Effector memory CD8-positive, alpha-beta T cell (primary cell): ENCODE results near the gene SIGLEC5.

Source experiments
- ATAC-seq: fragments of 150-1000 bp; cut with Tn5 transposase; replicated peaks from 2 replicates; pipeline ENCODE4 v1.10.0; 2021; ENCODE audit warnings: mild to moderate bottlenecking, moderate library complexity
- DNase-seq, 3 experiments: peaks; one replicate each; pipeline ENCODE4 v3.0.0; 2021
- H3K27ac Mint-ChIP-seq, 2 donors: one replicate each; pipeline ENCODE4 v1.8.0; 2022; ENCODE audit warnings: mild to moderate bottlenecking in 2 of 2, mixed read lengths in 2 of 2, moderate library complexity in 2 of 2
- H3K27me3 Mint-ChIP-seq, 2 donors: one replicate each; pipeline ENCODE4 v1.8.0; 2022; ENCODE audit warnings: mixed read lengths in 2 of 2
- H3K36me3 Mint-ChIP-seq: one replicate; pipeline ENCODE4 v1.8.0; 2022; ENCODE audit warnings: mild to moderate bottlenecking, moderate library complexity, mixed read lengths; ENCODE audit not compliant: insufficient read depth
- H3K4me1 Mint-ChIP-seq, 2 donors: one replicate each; pipeline ENCODE4 v1.8.0; 2022; ENCODE audit warnings: low read depth in 2 of 2, mixed read lengths in 2 of 2
- H3K4me3 Mint-ChIP-seq, 2 donors: one replicate each; pipeline ENCODE4 v1.8.0; 2022; ENCODE audit warnings: mild to moderate bottlenecking in 2 of 2, mixed read lengths in 2 of 2, moderate library complexity in 2 of 2
- H3K9me3 Mint-ChIP-seq, 2 donors: one replicate each; pipeline ENCODE4 v1.8.0; 2022; ENCODE audit warnings: mixed read lengths in 2 of 2

SIGLEC5 gene

DNA sequence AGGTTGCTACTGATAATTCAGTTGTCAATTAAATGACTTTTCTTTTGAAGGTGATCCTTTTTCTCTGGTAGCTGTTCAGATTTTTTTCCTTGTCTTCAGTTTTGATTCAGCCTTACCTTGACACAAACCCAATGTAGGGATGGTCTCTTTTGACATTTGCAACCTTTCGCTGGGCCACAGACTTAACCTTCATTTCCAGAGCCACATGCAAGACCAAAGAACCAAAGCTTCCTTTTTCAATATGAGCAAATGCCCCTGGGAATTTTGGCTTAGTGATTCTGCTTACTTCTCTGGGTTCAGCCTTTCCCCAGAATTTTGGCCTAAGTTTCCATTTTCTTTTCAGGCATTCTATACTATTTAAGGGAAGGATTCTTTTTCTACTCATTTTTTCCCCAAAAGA is 19.6 kb downstream of the SIGLEC5 start:
- Mint-ChIP-seq H3K4me1 (peaks cover 0 to 8% of the 10 kb centered on the region in 2 donors), H3K36me3 (no peaks in the 10 kb centered on the region), H3K27ac (no peak overlapping the region), H3K4me3 (no peak overlapping the region), H3K27me3 (peaks cover 29 to 72% of the 10 kb centered on the region in 2 donors), H3K9me3 (peaks cover 0 to 6% of the 10 kb centered on the region in 2 donors)
- no peak for DNase-seq
- ATAC-seq = no peak

DNA sequence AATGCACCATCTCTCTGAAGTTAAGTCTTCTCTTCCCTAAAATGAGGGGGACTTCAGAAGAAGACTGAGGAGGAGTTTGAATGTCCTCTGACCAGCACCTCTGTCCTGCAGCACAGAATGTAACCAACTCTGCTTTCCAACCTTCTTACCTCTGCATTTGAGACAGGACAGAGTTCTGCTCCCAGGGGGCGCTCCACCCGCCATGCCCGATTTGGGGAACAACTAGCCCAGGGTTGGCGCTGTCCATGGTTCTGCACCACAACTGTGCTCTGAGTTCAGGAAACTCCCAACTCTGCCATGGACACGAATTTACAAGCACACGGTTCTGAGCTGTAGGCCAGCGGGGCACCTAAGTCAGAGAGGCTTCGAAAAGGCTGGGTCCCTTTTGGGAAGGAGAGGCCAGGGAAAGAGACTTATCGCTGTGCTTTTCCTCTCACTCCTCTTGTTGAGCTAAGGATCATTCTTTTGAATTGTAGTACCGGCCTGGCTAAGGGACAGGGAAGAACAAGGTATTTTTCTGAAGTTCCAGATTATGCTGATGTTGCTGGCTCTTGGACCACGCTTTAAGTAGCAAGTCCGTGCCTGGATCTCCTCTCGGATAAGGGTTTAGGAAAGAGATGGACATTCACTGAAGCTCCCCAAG is 22.2 kb downstream of the SIGLEC5 start:
- Mint-ChIP-seq H3K27me3 (peaks cover 19 to 62% of the 10 kb centered on the region in 2 donors), H3K27ac (no peak overlapping the region), H3K9me3 (peaks cover 5 to 6% of the 10 kb centered on the region in 2 donors), H3K4me3 (no peak overlapping the region), H3K36me3 (no peaks in the 10 kb centered on the region), H3K4me1 (peaks cover 0 to 8% of the 10 kb centered on the region in 2 donors)
- peak; percentile 17 to 23 (median 18) for DNase-seq
- no peak for ATAC-seq

DNA sequence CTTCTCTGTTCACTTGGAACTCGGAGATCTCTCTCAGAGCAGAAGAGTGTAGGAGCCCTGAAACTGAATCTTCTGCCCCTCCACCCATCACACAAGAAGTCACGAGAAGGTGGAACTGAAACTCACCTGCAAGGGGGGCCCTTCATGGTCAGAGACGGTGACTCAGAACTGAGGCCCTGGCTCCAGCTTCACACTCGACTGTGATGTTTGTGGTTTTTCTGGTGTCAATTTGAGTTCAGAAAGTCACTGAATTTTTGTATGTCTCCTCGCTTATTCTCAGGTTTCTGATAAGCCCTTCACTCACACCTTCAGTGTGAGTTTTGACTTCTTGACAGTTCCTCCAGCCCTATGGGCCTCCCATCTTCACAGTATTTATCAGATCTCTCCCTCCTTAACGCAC is 23.1 kb downstream of the SIGLEC5 start:
- peaks cover 0 to 12% of the 10 kb centered on the region in 2 donors for H3K4me1 Mint-ChIP-seq
- H3K4me3 Mint-ChIP-seq = no peak overlapping the region
- no peak overlapping the region for H3K27ac Mint-ChIP-seq

GRCh38 chr19:51602189-51602854 is 27.9 kb downstream of the SIGLEC5 start:
- no peak for DNase-seq
- H3K4me1 Mint-ChIP-seq = peaks cover 2 to 9% of the 10 kb centered on the region in 2 donors
- no peak for ATAC-seq
- H3K9me3 Mint-ChIP-seq = peaks cover 0 to 7% of the 10 kb centered on the region in 2 donors
- H3K36me3 Mint-ChIP-seq = no peaks in the 10 kb centered on the region
- peaks cover 0 to 69% of the 10 kb centered on the region in 2 donors for H3K27me3 Mint-ChIP-seq
- H3K4me3 Mint-ChIP-seq = peak overlapping the region in 1 of 2 donors; percentile 54
- H3K27ac Mint-ChIP-seq = peak overlapping the region in 1 of 2 donors; percentile 73

More for the DNA sequence above, 23.1 kb downstream of the SIGLEC5 start:
- no peak for DNase-seq
- ATAC-seq = peak; percentile 66
- H3K9me3 Mint-ChIP-seq = peaks cover 0 to 7% of the 10 kb centered on the region in 2 donors
- peaks cover 9 to 62% of the 10 kb centered on the region in 2 donors for H3K27me3 Mint-ChIP-seq
- H3K36me3 Mint-ChIP-seq = no peaks in the 10 kb centered on the region

GRCh38 chr19:51600940-51601580 is 29.1 kb downstream of the SIGLEC5 start:
- Mint-ChIP-seq H3K4me1 (peaks cover 2 to 4% of the 10 kb centered on the region in 2 donors), H3K4me3 (peak overlapping the region; percentile 40 to 76), H3K27ac (peak overlapping the region in 1 of 2 donors; percentile 80), H3K36me3 (no peaks in the 10 kb centered on the region), H3K9me3 (peaks cover 0 to 7% of the 10 kb centered on the region in 2 donors), H3K27me3 (peaks cover 0 to 71% of the 10 kb centered on the region in 2 donors)
- ATAC-seq = peak; percentile 61
- DNase-seq = peak in 1 of 3 experiments; percentile 28

DNA sequence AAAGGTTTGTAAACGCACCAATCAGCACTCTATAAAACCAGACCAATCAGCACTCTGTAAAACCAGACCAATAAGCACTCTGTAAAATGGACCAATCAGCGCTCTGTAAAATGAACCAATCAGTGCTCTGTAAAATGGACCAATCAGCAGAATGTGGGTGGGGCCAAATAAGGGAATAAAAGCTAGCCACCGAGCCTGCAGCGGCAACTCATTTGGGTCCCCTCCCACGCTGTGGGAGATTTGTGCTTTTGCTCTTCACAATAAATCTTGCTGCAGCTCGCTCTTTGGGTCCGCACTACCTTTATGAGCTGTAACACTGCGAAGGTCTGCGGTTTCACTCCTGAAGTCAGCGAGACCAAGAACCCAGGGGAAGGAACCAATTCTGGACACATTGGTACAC is 31.1 kb downstream of the SIGLEC5 start:
- Mint-ChIP-seq H3K4me3 (no peak overlapping the region), H3K27ac (no peak overlapping the region), H3K27me3 (peaks cover 0 to 65% of the 10 kb centered on the region in 2 donors), H3K9me3 (peaks cover 0 to 21% of the 10 kb centered on the region in 2 donors), H3K4me1 (peaks cover 10 to 15% of the 10 kb centered on the region in 2 donors), H3K36me3 (peaks cover 5% of the 10 kb centered on the region)
- no peak for DNase-seq
- ATAC-seq = no peak

GRCh38 chr19:51598159-51598915 is 31.9 kb downstream of the SIGLEC5 start:
- Mint-ChIP-seq H3K27me3 (peaks cover 0 to 62% of the 10 kb centered on the region in 2 donors), H3K4me1 (peaks cover 15 to 22% of the 10 kb centered on the region in 2 donors), H3K27ac (no peak overlapping the region), H3K36me3 (peaks cover 5% of the 10 kb centered on the region), H3K9me3 (peaks cover 0 to 19% of the 10 kb centered on the region in 2 donors), H3K4me3 (no peak overlapping the region)
- DNase-seq = no peak
- no peak for ATAC-seq

DNA sequence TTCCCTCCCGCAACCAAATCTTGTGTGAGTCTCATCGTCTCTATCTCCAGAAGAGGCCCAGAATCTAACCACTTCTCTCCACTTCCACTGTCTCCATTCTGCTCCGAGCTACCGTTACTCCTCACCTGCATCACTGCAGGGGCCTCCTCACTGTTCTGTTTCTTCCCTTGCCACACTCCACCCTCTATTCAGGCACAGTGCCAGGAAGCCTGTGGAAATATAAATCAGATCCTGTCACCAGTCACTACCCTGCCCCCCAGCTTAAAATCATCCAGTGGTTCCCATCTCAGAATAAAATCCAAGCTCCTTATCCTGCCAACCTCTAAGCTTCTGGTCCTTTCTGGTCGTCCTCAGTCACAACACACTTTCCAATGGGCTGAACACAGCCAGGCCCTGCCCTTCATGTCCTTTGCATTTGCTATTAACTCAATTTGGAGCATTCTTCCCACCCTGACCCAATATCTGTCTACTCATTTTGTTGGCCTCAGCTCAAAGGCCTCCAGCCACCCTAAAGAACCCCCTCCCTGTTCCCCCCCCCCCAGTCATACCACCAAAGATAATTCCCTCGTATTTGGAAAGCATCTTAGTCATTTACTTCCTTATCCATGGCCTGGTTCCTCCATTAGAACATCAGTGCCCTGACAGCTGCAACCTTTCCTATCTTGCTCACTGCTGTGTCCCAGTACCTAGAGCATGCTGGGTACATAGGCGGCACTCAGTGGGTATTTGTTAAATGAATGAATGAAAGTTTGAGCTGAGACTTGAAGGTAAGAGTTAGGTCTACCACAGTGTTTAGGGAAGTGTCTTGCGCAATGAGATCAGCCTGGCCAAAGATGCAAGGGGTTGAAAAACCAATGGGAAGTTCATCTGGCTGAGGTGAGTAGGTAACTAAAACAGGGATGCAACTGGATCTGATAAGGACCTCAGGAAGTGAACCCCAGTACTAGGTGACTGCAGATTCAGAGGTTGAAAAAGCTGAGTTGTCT is 34.7 kb downstream of the SIGLEC5 start:
- Mint-ChIP-seq H3K9me3 (peaks cover 0 to 14% of the 10 kb centered on the region in 2 donors), H3K27ac (peak overlapping the region; percentile 62 to 86), H3K27me3 (peaks cover 0 to 40% of the 10 kb centered on the region in 2 donors), H3K4me3 (peak overlapping the region; percentile 90 to 92), H3K4me1 (peaks cover 14 to 25% of the 10 kb centered on the region in 2 donors), H3K36me3 (peaks cover 5% of the 10 kb centered on the region)
- ATAC-seq = no peak
- DNase-seq = no peak

DNA sequence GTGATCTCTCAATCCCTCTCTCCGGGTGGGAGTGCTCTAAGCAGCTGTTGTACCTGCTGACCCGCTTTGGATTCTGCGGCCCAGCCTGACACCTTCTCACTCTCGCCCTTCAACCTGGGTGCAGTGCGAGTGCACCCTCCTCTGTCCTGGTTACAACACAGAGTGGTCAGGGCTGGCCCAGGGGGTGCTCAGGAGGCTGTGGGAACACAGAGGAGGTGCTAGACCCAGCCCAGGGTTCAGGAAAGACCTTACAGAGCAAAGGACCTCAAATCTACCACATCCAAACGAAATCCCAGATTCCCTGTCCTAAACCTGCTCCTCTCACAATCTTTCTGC is 35.5 kb downstream of the SIGLEC5 start:
- peaks cover 0 to 14% of the 10 kb centered on the region in 2 donors for H3K9me3 Mint-ChIP-seq
- H3K4me1 Mint-ChIP-seq = peaks cover 14 to 23% of the 10 kb centered on the region in 2 donors
- no peak for DNase-seq
- H3K27ac Mint-ChIP-seq = peak overlapping the region; percentile 62 to 86
- peak overlapping the region; percentile 90 to 92 for H3K4me3 Mint-ChIP-seq
- peaks cover 0 to 33% of the 10 kb centered on the region in 2 donors for H3K27me3 Mint-ChIP-seq
- ATAC-seq = peak; percentile 1
- H3K36me3 Mint-ChIP-seq = peaks cover 5% of the 10 kb centered on the region

DNA sequence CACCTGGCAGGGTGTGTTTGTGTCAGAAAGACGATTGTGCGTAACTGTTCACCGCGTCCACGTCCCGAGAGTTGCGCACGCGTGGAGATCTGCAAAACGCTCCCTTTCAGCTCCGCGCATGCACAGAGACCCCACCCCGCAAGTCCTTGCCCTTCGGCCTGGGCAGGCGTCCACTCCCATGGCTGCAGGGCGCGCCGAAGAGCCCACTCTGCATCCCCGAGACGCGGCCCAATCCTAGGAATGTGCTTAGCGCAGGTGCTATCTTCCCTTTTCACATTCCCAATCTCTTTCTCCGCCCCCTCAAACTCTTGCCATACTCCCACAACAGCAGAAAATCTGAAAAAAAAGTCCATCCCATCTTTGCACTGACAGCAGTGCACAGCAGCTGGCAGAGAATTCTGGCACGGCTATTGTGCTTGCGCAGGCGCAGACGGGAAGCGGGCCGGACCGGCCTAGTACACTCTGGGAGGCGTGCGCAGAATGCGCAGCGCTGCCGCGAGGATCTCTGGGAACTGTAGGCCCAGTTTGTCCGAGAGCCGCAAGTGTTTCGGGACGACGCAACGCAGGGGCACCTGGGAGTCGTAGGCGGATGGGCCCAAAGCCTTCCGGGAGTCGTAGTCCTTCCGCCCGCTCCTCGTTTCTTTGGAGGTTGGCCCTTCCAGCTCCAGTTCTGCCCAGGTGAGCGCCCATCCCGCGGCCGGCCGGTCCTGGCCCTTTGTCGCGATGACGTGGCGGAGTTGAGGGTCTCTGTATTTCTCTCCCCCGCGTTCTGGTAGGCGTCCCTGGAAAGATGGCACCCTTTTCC is 36.0 kb downstream of the SIGLEC5 start:
- Mint-ChIP-seq H3K27ac (peak overlapping the region; percentile 62 to 86), H3K27me3 (peaks cover 0 to 31% of the 10 kb centered on the region in 2 donors), H3K4me3 (peak overlapping the region; percentile 90 to 92), H3K36me3 (peaks cover 5% of the 10 kb centered on the region), H3K9me3 (peaks cover 0 to 14% of the 10 kb centered on the region in 2 donors), H3K4me1 (peaks cover 14 to 23% of the 10 kb centered on the region in 2 donors)
- DNase-seq (peak; percentile 90 to 91 (median 91)), ATAC-seq (peak; percentile 100)

DNA sequence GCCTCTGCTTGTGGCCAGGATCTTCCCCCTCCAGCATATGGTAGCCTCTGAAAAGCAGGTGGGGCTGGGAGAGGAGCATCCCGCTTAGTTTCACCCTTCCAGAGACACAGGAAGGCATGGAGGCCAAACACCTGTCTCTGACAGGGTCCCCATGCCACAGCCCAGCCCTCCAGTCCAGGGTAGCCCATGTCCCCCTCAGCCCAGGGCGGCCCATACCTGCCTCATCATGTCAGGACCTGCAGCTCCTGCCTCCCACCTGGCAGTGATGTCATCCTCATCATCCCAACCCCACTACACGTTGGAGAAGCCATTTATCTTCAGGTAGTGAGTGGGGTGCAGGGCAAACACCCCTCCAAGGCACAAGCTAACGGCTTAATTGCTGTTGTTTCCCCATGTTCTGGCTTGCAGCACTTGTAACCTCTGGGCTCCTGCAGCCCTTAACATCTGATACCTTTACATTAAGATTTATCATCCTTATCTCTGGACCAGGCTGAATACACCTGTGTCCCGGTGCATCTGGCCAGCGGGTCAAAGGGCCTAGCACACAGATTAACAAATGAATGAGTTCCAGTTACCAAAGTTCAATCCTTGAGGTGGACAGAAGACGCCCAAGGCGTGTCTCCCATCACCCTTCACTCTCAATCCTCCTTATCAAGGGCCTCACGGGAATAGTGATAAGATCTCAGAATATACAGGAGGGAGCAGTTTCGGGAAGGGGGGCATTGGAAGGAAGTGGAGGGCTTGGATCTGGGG is 36.9 kb downstream of the SIGLEC5 start:
- Mint-ChIP-seq H3K4me1 (peaks cover 14 to 23% of the 10 kb centered on the region in 2 donors), H3K9me3 (peaks cover 0 to 14% of the 10 kb centered on the region in 2 donors), H3K27me3 (peaks cover 0 to 28% of the 10 kb centered on the region in 2 donors), H3K4me3 (peak overlapping the region; percentile 90 to 92), H3K27ac (peak overlapping the region in 1 of 2 donors; percentile 86), H3K36me3 (peaks cover 5% of the 10 kb centered on the region)
- ATAC-seq (no peak), DNase-seq (no peak)
